AG09309 (cell line): ENCODE data around the gene MDM1.

ENCODE experiments used
- DNase-seq: peaks from one replicate; pipeline ENCODE4 v3.0.0-alpha.2; 2010; ENCODE audit warnings: low read depth
- H3K4me3 ChIP-seq: 2 replicates; pipeline ENCODE4 v1.5.1; 2011; ENCODE audit warnings: mild to moderate bottlenecking, low read depth, low read length, moderate library complexity; ENCODE audit not compliant: control insufficient read depth
- TF ChIP-seq, protein P1 (sequence below): IDR thresholded peaks from 2 replicates; pipeline ENCODE4 v1.5.1; 2011; ENCODE audit warnings: mild to moderate bottlenecking, low read depth, low read length, inconsistent platforms; ENCODE audit not compliant: insufficient read depth, control insufficient read depth; ENCODE audit errors: missing control alignments

MDM1 gene

GRCh38 chr12:68317047-68317667 lies 15.0 kb downstream of the MDM1 start:
- no peak for DNase-seq
- TF ChIP-seq, protein P1, sequence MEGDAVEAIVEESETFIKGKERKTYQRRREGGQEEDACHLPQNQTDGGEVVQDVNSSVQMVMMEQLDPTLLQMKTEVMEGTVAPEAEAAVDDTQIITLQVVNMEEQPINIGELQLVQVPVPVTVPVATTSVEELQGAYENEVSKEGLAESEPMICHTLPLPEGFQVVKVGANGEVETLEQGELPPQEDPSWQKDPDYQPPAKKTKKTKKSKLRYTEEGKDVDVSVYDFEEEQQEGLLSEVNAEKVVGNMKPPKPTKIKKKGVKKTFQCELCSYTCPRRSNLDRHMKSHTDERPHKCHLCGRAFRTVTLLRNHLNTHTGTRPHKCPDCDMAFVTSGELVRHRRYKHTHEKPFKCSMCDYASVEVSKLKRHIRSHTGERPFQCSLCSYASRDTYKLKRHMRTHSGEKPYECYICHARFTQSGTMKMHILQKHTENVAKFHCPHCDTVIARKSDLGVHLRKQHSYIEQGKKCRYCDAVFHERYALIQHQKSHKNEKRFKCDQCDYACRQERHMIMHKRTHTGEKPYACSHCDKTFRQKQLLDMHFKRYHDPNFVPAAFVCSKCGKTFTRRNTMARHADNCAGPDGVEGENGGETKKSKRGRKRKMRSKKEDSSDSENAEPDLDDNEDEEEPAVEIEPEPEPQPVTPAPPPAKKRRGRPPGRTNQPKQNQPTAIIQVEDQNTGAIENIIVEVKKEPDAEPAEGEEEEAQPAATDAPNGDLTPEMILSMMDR, result peak; percentile 47
- H3K4me3 ChIP-seq, result no peak overlapping the region

DNA sequence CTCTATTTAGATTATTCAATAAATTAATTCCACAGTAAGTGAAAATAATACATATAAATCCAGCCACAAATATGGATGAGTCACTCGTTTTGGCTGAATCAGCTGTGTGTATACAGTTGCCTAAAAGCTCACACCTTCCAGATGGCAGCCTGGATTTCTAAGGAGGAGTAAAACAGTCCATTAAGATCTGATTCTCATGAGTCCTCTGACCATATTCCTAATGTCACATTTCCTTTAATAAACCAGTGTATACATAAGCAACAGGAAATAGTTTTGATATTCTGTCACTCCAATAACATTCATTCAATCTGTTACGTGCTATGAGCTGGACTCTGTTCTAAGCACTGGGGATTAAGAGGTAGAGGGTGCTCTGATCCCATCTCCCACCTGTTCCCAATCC lies 21.8 kb downstream of the MDM1 start:
- TF ChIP-seq, protein P1, result no peak
- peak; percentile 60 for DNase-seq
- H3K4me3 ChIP-seq, result no peak overlapping the region

- DNase-seq, result no peak
- H3K4me3 ChIP-seq, result no peak overlapping the region
- TF ChIP-seq, protein P1, result no peak
Observed at GRCh38 chr12:68306564-68306963, 25.6 kb downstream of the MDM1 start.

DNA sequence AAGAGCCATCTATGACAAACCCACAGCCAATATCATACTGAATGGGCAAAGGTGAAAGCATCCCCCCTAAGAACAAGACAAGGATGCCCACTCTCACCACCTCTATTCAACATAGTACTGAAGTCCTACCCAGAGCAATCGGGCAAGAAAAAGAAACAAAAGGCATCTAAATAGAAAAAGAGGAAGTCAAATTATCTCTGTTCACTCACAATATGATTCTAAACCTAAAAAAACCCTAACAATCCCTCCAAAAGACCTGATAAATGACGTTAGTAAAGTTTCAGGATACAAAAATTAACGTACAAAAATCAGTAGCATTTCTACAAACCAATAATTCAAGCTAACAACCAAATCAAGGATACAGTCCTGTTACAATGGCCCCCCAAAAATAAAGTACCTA lies 26.9 kb downstream of the MDM1 start:
- H3K4me3 ChIP-seq, result no peak overlapping the region
- DNase-seq, result no peak
- TF ChIP-seq, protein P1, result no peak

- TF ChIP-seq, protein P1, result no peak
Observed at GRCh38 chr12:68304626-68305025, 27.5 kb downstream of the MDM1 start.

GRCh38 chr12:68303850-68304249 lies 28.3 kb downstream of the MDM1 start:
- H3K4me3 ChIP-seq, result no peak overlapping the region
- DNase-seq, result peak; percentile 2
- TF ChIP-seq, protein P1, result no peak

More at GRCh38 chr12:68304626-68305025, 27.5 kb downstream of the MDM1 start:
- no peak for DNase-seq
- no peak overlapping the region for H3K4me3 ChIP-seq
